Stimulated activated effector memory CD8-positive, alpha-beta T cell treated with anti-CD3 and anti-CD28 coated beads, Interleukin-12 subunit alpha, Interleukin-12 subunit beta, amount 100 ng/mL, for 72 hours (primary cell): ENCODE measurements around the gene IGFN1.

Experiments used
- ATAC-seq: fragments of 150-1000 bp; cut with Tn5 transposase; 2 replicates; pipeline ENCODE4 v1.10.0; 2021
- DNase-seq, 2 donors: peaks; one replicate each; pipeline ENCODE4 v3.0.0; 2021 to 2022; ENCODE audit warnings: low spot score in 2 of 2
- H3K27ac Mint-ChIP-seq: one replicate; pipeline ENCODE4 v1.8.0; 2022; ENCODE audit warnings: mild to moderate bottlenecking, mixed read lengths
- H3K36me3 Mint-ChIP-seq: one replicate; pipeline ENCODE4 v1.8.0; 2022; ENCODE audit warnings: mild to moderate bottlenecking, mixed read lengths
- H3K4me1 Mint-ChIP-seq: one replicate; pipeline ENCODE4 v1.8.0; 2022; ENCODE audit warnings: mixed read lengths
- H3K4me3 Mint-ChIP-seq: one replicate; pipeline ENCODE4 v1.8.0; 2022; ENCODE audit warnings: mild to moderate bottlenecking, mixed read lengths
- H3K9me3 Mint-ChIP-seq: one replicate; pipeline ENCODE4 v1.8.0; 2022; ENCODE audit warnings: mixed read lengths

Gene IGFN1

GRCh38 chr1:201190005-201190404 is 619 bp upstream of the IGFN1 start:
- H3K36me3 Mint-ChIP-seq: no peaks in the 10 kb centered on the region
- no peak overlapping the region for H3K4me3 Mint-ChIP-seq
- no peak overlapping the region for H3K27ac Mint-ChIP-seq
- peaks cover 27% of the 10 kb centered on the region for H3K4me1 Mint-ChIP-seq
- no peak for DNase-seq
- no peaks in the 10 kb centered on the region for H3K9me3 Mint-ChIP-seq
- ATAC-seq: no peak

- Mint-ChIP-seq H3K4me1 (peaks cover 14% of the 10 kb centered on the region), H3K27ac (peak overlapping the region; percentile 29), H3K36me3 (no peaks in the 10 kb centered on the region), H3K9me3 (no peaks in the 10 kb centered on the region), H3K4me3 (no peak overlapping the region)
- ATAC-seq (peak; percentile 99), DNase-seq (peak; percentile 12 to 59)
These were observed 1.1 kb downstream of the IGFN1 start for GRCh38 chr1:201191653-201192260.

- Mint-ChIP-seq H3K27ac (no peak overlapping the region), H3K4me1 (peaks cover 14% of the 10 kb centered on the region), H3K9me3 (no peaks in the 10 kb centered on the region), H3K4me3 (no peak overlapping the region), H3K36me3 (no peaks in the 10 kb centered on the region)
- ATAC-seq (no peak), DNase-seq (no peak)
These were observed 1.7 kb downstream of the IGFN1 start for GRCh38 chr1:201192261-201192788.

GRCh38 chr1:201194046-201194445 is 3.4 kb downstream of the IGFN1 start:
- no peak overlapping the region for H3K4me3 Mint-ChIP-seq
- no peak for DNase-seq
- peaks cover 14% of the 10 kb centered on the region for H3K4me1 Mint-ChIP-seq
- no peak for ATAC-seq
- no peaks in the 10 kb centered on the region for H3K36me3 Mint-ChIP-seq
- no peaks in the 10 kb centered on the region for H3K9me3 Mint-ChIP-seq
- H3K27ac Mint-ChIP-seq: no peak overlapping the region

GRCh38 chr1:201198598-201198997 is 8.0 kb downstream of the IGFN1 start:
- DNase-seq (no peak), ATAC-seq (no peak)
- H3K4me3 Mint-ChIP-seq: no peak overlapping the region
- no peaks in the 10 kb centered on the region for H3K9me3 Mint-ChIP-seq
- H3K27ac Mint-ChIP-seq: no peak overlapping the region
- no peaks in the 10 kb centered on the region for H3K36me3 Mint-ChIP-seq
- no peaks in the 10 kb centered on the region for H3K4me1 Mint-ChIP-seq

DNA sequence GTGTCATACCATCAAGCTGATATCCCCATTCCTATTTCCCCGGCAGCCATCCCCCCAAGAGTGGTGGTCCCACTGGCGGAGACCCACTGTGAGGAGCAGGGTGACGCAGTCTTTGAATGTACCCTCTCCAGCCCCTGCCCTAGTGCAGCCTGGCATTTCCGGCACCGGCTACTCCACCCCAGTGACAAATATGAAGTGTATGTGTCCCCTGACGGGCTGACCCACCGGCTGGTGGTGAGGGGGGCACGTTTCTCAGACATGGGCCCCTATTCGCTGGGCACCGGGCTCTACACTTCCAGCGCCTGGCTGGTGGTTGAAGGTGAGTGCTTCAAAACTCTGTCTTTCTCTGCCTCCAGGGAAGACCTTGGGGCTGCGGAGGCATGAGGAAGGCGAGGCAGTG is 14.4 kb downstream of the IGFN1 start:
- Mint-ChIP-seq H3K4me1 (no peaks in the 10 kb centered on the region), H3K9me3 (no peaks in the 10 kb centered on the region), H3K27ac (no peak overlapping the region), H3K36me3 (no peaks in the 10 kb centered on the region), H3K4me3 (no peak overlapping the region)
- ATAC-seq (no peak), DNase-seq (no peak)

GRCh38 chr1:201206176-201206575 is 15.6 kb downstream of the IGFN1 start:
- Mint-ChIP-seq H3K9me3 (no peaks in the 10 kb centered on the region), H3K4me3 (no peak overlapping the region), H3K27ac (peak overlapping the region; percentile 50), H3K4me1 (no peaks in the 10 kb centered on the region), H3K36me3 (no peaks in the 10 kb centered on the region)
- ATAC-seq: no peak
- no peak for DNase-seq

- Mint-ChIP-seq H3K9me3 (no peaks in the 10 kb centered on the region), H3K4me3 (no peak overlapping the region), H3K27ac (peak overlapping the region; percentile 50), H3K4me1 (no peaks in the 10 kb centered on the region), H3K36me3 (no peaks in the 10 kb centered on the region)
- ATAC-seq (no peak), DNase-seq (no peak)
These were observed 16.4 kb downstream of the IGFN1 start for GRCh38 chr1:201207046-201207445.

- ATAC-seq: no peak
- no peaks in the 10 kb centered on the region for H3K4me1 Mint-ChIP-seq
- no peak overlapping the region for H3K27ac Mint-ChIP-seq
- no peak for DNase-seq
- no peaks in the 10 kb centered on the region for H3K9me3 Mint-ChIP-seq
- no peaks in the 10 kb centered on the region for H3K36me3 Mint-ChIP-seq
- H3K4me3 Mint-ChIP-seq: no peak overlapping the region
These were observed 17.6 kb downstream of the IGFN1 start for GRCh38 chr1:201208236-201208635.

- Mint-ChIP-seq H3K27ac (no peak overlapping the region), H3K4me1 (no peaks in the 10 kb centered on the region), H3K36me3 (no peaks in the 10 kb centered on the region), H3K4me3 (no peak overlapping the region), H3K9me3 (no peaks in the 10 kb centered on the region)
- ATAC-seq: no peak
- no peak for DNase-seq
These were observed 21.4 kb downstream of the IGFN1 start for GRCh38 chr1:201212056-201212455.

- Mint-ChIP-seq H3K36me3 (no peaks in the 10 kb centered on the region), H3K27ac (no peak overlapping the region), H3K4me3 (no peak overlapping the region), H3K4me1 (no peaks in the 10 kb centered on the region), H3K9me3 (no peaks in the 10 kb centered on the region)
- no peak for ATAC-seq
- no peak for DNase-seq
These were observed 21.9 kb downstream of the IGFN1 start for GRCh38 chr1:201212461-201213055.

- H3K4me3 Mint-ChIP-seq: no peak overlapping the region
- ATAC-seq: no peak
- H3K9me3 Mint-ChIP-seq: no peaks in the 10 kb centered on the region
- no peaks in the 10 kb centered on the region for H3K4me1 Mint-ChIP-seq
- DNase-seq: no peak
- no peaks in the 10 kb centered on the region for H3K36me3 Mint-ChIP-seq
- H3K27ac Mint-ChIP-seq: no peak overlapping the region
These were observed 22.6 kb downstream of the IGFN1 start for GRCh38 chr1:201213106-201213770.

- no peak overlapping the region for H3K4me3 Mint-ChIP-seq
- H3K36me3 Mint-ChIP-seq: no peaks in the 10 kb centered on the region
- DNase-seq (no peak), ATAC-seq (no peak)
- H3K9me3 Mint-ChIP-seq: no peaks in the 10 kb centered on the region
- H3K4me1 Mint-ChIP-seq: no peaks in the 10 kb centered on the region
- no peak overlapping the region for H3K27ac Mint-ChIP-seq
These were observed 23.3 kb downstream of the IGFN1 start for GRCh38 chr1:201213926-201214325.

DNA sequence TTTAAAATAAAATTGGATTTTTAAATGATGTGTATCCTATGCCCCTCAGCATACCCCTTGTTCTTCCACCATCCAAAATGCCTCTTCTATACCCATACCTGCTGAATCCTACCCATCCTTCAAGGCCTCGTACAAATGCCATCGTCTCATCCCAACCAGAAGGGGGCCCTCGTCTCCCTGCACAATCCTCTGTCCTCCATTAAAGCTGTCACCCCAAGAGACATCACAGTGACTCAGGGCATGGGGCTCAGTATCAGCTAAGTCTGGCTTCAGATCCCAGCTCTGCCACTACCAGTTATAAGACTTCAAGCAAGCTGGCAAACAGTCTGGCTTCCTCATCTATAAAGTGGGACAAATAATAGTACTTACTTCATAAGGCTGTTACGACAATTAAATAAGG is 23.8 kb downstream of the IGFN1 start:
- H3K27ac Mint-ChIP-seq: no peak overlapping the region
- DNase-seq (no peak), ATAC-seq (peak; percentile 60)
- H3K4me1 Mint-ChIP-seq: no peaks in the 10 kb centered on the region
- no peak overlapping the region for H3K4me3 Mint-ChIP-seq
- H3K9me3 Mint-ChIP-seq: no peaks in the 10 kb centered on the region
- no peaks in the 10 kb centered on the region for H3K36me3 Mint-ChIP-seq

DNA sequence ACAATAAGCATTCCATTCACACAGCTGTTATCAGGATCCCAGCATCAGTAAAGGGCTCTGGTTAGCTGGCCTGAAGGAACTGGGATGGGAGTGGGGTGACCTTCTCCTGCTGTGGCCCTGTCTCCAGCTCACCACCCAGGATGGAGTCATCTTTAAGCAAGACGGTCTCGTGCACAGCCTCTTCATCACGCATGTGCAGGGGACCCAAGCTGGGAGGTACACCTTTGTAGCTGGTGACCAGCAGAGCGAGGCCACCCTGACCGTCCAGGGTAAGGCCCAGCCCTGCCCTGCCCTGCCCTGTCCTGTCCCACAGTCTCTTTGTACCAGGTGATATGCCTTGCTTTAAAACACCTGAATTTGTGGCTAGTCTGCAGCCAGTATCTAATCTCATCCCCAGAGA is 24.3 kb downstream of the IGFN1 start:
- H3K9me3 Mint-ChIP-seq: no peaks in the 10 kb centered on the region
- DNase-seq: no peak
- no peak overlapping the region for H3K4me3 Mint-ChIP-seq
- H3K4me1 Mint-ChIP-seq: no peaks in the 10 kb centered on the region
- H3K36me3 Mint-ChIP-seq: no peaks in the 10 kb centered on the region
- ATAC-seq: no peak
- no peak overlapping the region for H3K27ac Mint-ChIP-seq
